Parathyroid adenoma (tissue), 2 donors: ENCODE measurements around the gene GM2A.

Experiments used
- H2AFZ ChIP-seq: fragments of 300-600 bp; sonication (generic); one replicate; pipeline ENCODE4 v1.7.0; 2017; ENCODE audit warnings: antibody characterized with exemption, mild to moderate bottlenecking
- H3K27ac ChIP-seq: fragments of 300-600 bp; sonication (generic); one replicate; pipeline ENCODE4 v1.7.0; 2017
- H3K27me3 ChIP-seq: fragments of 300-600 bp; sonication (generic); one replicate; pipeline ENCODE4 v1.7.0; 2017; ENCODE audit warnings: low read length; ENCODE audit not compliant: control insufficient read depth, insufficient read depth
- H3K36me3 ChIP-seq: fragments of 300-600 bp; sonication (generic); one replicate; pipeline ENCODE4 v1.7.0; 2017; ENCODE audit warnings: low read length; ENCODE audit not compliant: control insufficient read depth, insufficient read depth
- H3K4me1 ChIP-seq: fragments of 300-600 bp; sonication (generic); one replicate; pipeline ENCODE4 v1.7.0; 2017; ENCODE audit warnings: control low read depth
- H3K4me2 ChIP-seq: fragments of 300-600 bp; sonication (generic); one replicate; pipeline ENCODE4 v1.7.0; 2017; ENCODE audit warnings: low read length
- H3K4me3 ChIP-seq: fragments of 300-600 bp; sonication (generic); one replicate; pipeline ENCODE4 v1.7.0; 2017; ENCODE audit warnings: low read depth, low read length
- H3K79me2 ChIP-seq: fragments of 300-600 bp; sonication (generic); one replicate; pipeline ENCODE4 v1.7.0; 2017; ENCODE audit warnings: control low read depth
- H3K9ac ChIP-seq: fragments of 300-600 bp; sonication (generic); one replicate; pipeline ENCODE4 v1.7.0; 2017; ENCODE audit warnings: mild to moderate bottlenecking
- H3K9me3 ChIP-seq: fragments of 300-600 bp; sonication (generic); one replicate; pipeline ENCODE4 v1.7.0; 2017; ENCODE audit warnings: low read length; ENCODE audit not compliant: control insufficient read depth
- CTCF ChIP-seq: fragments of 300-600 bp; sonication (generic); IDR thresholded peaks from one replicate; pipeline ENCODE4 v1.7.0; 2017; ENCODE audit warnings: antibody characterized with exemption, mild to moderate bottlenecking
- donor health status: primary hyperparathyroidism.

Gene GM2A

GRCh38 chr5:151278845-151279244 lies 25.9 kb downstream of the GM2A start:
- H3K4me1 ChIP-seq = peaks cover 9% of the 10 kb centered on the region
- H3K36me3 ChIP-seq = no peaks in the 10 kb centered on the region
- no peaks in the 10 kb centered on the region for H3K9me3 ChIP-seq
- H2AFZ ChIP-seq = no peak overlapping the region
- H3K27ac ChIP-seq = no peak overlapping the region
- no peak overlapping the region for H3K4me3 ChIP-seq
- H3K4me2 ChIP-seq = no peak overlapping the region
- TF ChIP-seq CTCF = no peak
- no peak overlapping the region for H3K9ac ChIP-seq
- H3K79me2 ChIP-seq = no peaks in the 10 kb centered on the region
- H3K27me3 ChIP-seq = no peaks in the 10 kb centered on the region

GRCh38 chr5:151280443-151280842 lies 27.5 kb downstream of the GM2A start:
- no peak overlapping the region for H3K9ac ChIP-seq
- H3K36me3 ChIP-seq = no peaks in the 10 kb centered on the region
- H3K79me2 ChIP-seq = no peaks in the 10 kb centered on the region
- H3K4me2 ChIP-seq = no peak overlapping the region
- no peak overlapping the region for H2AFZ ChIP-seq
- H3K9me3 ChIP-seq = no peaks in the 10 kb centered on the region
- H3K4me1 ChIP-seq = no peaks in the 10 kb centered on the region
- H3K4me3 ChIP-seq = no peak overlapping the region
- H3K27ac ChIP-seq = no peak overlapping the region
- H3K27me3 ChIP-seq = no peaks in the 10 kb centered on the region
- no peak for TF ChIP-seq CTCF

- H3K36me3 ChIP-seq = no peaks in the 10 kb centered on the region
- no peak overlapping the region for H2AFZ ChIP-seq
- H3K4me3 ChIP-seq = no peak overlapping the region
- H3K27ac ChIP-seq = no peak overlapping the region
- H3K4me2 ChIP-seq = no peak overlapping the region
- no peak for TF ChIP-seq CTCF
- H3K9ac ChIP-seq = no peak overlapping the region
- no peaks in the 10 kb centered on the region for H3K27me3 ChIP-seq
- H3K9me3 ChIP-seq = no peaks in the 10 kb centered on the region
- no peaks in the 10 kb centered on the region for H3K79me2 ChIP-seq
- H3K4me1 ChIP-seq = no peaks in the 10 kb centered on the region
Measured at GRCh38 chr5:151281001-151281639, 28.1 kb downstream of the GM2A start.

- Histone ChIP-seq H3K36me3 (no peaks in the 10 kb centered on the region), H3K4me3 (no peak overlapping the region), H3K4me1 (no peaks in the 10 kb centered on the region), H3K4me2 (no peak overlapping the region), H3K79me2 (no peaks in the 10 kb centered on the region), H2AFZ (no peak overlapping the region), H3K9ac (no peak overlapping the region), H3K27ac (no peak overlapping the region), H3K9me3 (no peaks in the 10 kb centered on the region), H3K27me3 (no peaks in the 10 kb centered on the region)
- no peak for TF ChIP-seq CTCF
Measured at GRCh38 chr5:151283120-151283825, 30.3 kb downstream of the GM2A start.
